DND-41 (cell line): ENCODE data around the gene BRD7.

Experiments
- ATAC-seq: fragments of 200-7000 bp; cut with Tn5 transposase; 3 replicates; pipeline ENCODE4 v1.9.1; 2021; ENCODE audit warnings: low read depth; ENCODE audit not compliant: insufficient read depth
- DNase-seq: peaks from one replicate; pipeline ENCODE4 v3.0.0-alpha.2; 2020
- H2AFZ ChIP-seq: 2 replicates; pipeline ENCODE4 v1.6.0; 2012; ENCODE audit warnings: low read depth, low read length
- H3K27ac ChIP-seq: 2 replicates; pipeline ENCODE4 v1.5.1; 2012; ENCODE audit warnings: low read length, inconsistent platforms
- H3K27me3 ChIP-seq: fragments of 200-600 bp; sonication (generic); 2 replicates; pipeline ENCODE4 v1.6.0; 2012; ENCODE audit warnings: low read length, mild to moderate bottlenecking, inconsistent platforms; ENCODE audit not compliant: insufficient read depth, poor library complexity
- H3K36me3 ChIP-seq: 2 replicates; pipeline ENCODE4 v1.5.1; 2012; ENCODE audit warnings: low read length, inconsistent platforms; ENCODE audit not compliant: insufficient read depth
- H3K4me1 ChIP-seq: 2 replicates; pipeline ENCODE4 v1.5.1; 2012; ENCODE audit warnings: mild to moderate bottlenecking, low read length; ENCODE audit not compliant: insufficient read depth
- H3K4me2 ChIP-seq: 2 replicates; pipeline ENCODE4 v1.6.0; 2012; ENCODE audit warnings: mild to moderate bottlenecking, moderate library complexity, low read length, inconsistent platforms; ENCODE audit not compliant: insufficient read depth
- H3K4me3 ChIP-seq, 2 experiments: fragments of 200-600 bp in 1 of 2; shearing (Covaris generic) in 1 of 2; 2 replicates each; pipeline ENCODE4 v1.5.1; 2012 to 2016; ENCODE audit warnings: inconsistent platforms in 2 of 2, low read length in 2 of 2, mild to moderate bottlenecking in 2 of 2, low read depth in 1 of 2, moderate library complexity in 1 of 2
- H3K79me2 ChIP-seq: 2 replicates; pipeline ENCODE4 v1.6.0; 2012; ENCODE audit warnings: low read length, inconsistent platforms; ENCODE audit not compliant: insufficient read depth
- H3K9ac ChIP-seq: 2 replicates; pipeline ENCODE4 v1.6.0; 2012; ENCODE audit warnings: low read depth, mild to moderate bottlenecking, inconsistent platforms, low read length, moderate library complexity
- H3K9me3 ChIP-seq: 2 replicates; pipeline ENCODE4 v1.5.1; 2012; ENCODE audit warnings: low read length, moderate library complexity, mild to moderate bottlenecking, inconsistent platforms; ENCODE audit not compliant: insufficient read depth, severe bottlenecking
- H4K20me1 ChIP-seq: 2 replicates; pipeline ENCODE4 v1.6.0; 2012; ENCODE audit warnings: low read length; ENCODE audit not compliant: insufficient read depth
- CTCF ChIP-seq: IDR thresholded peaks from 2 replicates; pipeline ENCODE4 v1.5.1; 2012; ENCODE audit warnings: borderline replicate concordance, low read length, moderate library complexity, mild to moderate bottlenecking; ENCODE audit not compliant: poor library complexity, severe bottlenecking; ENCODE audit errors: extremely low read depth
- EZH2 ChIP-seq: IDR thresholded peaks from 3 replicates; pipeline ENCODE4 v1.6.1; 2012; ENCODE audit warnings: borderline replicate concordance, low read depth, mild to moderate bottlenecking, moderate library complexity, low read length, inconsistent platforms; ENCODE audit not compliant: severe bottlenecking

BRD7 gene

GRCh38 chr16:50334106-50334975 lies 34.4 kb downstream of the BRD7 start:
- no peak overlapping the region for H3K4me2 ChIP-seq
- no peaks in the 10 kb centered on the region for H3K4me1 ChIP-seq
- H3K27me3 ChIP-seq, result no peaks in the 10 kb centered on the region
- H4K20me1 ChIP-seq, result peaks cover 20% of the 10 kb centered on the region; the same call in 1 of the 2 replicates
- peaks cover 12% of the 10 kb centered on the region; the same call in 1 of the 2 replicates for H3K79me2 ChIP-seq
- no peak overlapping the region for H2AFZ ChIP-seq
- ATAC-seq, result no peak
- no peak overlapping the region for H3K4me3 ChIP-seq
- no peaks in the 10 kb centered on the region for H3K9me3 ChIP-seq
- no peak for DNase-seq
- H3K36me3 ChIP-seq, result peaks cover 86% of the 10 kb centered on the region
- H3K9ac ChIP-seq, result no peak overlapping the region
- H3K27ac ChIP-seq, result no peak overlapping the region
- TF ChIP-seq CTCF, result no peak
- no peak for TF ChIP-seq EZH2

GRCh38 chr16:50332599-50332998 lies 36.2 kb downstream of the BRD7 start:
- Histone ChIP-seq H3K9ac (no peak overlapping the region), H4K20me1 (peaks cover 17% of the 10 kb centered on the region; the same call in 1 of the 2 replicates), H3K79me2 (peaks cover 12% of the 10 kb centered on the region; the same call in 1 of the 2 replicates), H3K36me3 (peaks cover 86% of the 10 kb centered on the region), H3K4me1 (no peaks in the 10 kb centered on the region), H2AFZ (no peak overlapping the region), H3K9me3 (no peaks in the 10 kb centered on the region), H3K27me3 (no peaks in the 10 kb centered on the region), H3K4me2 (no peak overlapping the region), H3K27ac (no peak overlapping the region), H3K4me3 (no peak overlapping the region)
- no peak for TF ChIP-seq CTCF
- TF ChIP-seq EZH2, result no peak
- DNase-seq, result no peak
- no peak for ATAC-seq

DNA sequence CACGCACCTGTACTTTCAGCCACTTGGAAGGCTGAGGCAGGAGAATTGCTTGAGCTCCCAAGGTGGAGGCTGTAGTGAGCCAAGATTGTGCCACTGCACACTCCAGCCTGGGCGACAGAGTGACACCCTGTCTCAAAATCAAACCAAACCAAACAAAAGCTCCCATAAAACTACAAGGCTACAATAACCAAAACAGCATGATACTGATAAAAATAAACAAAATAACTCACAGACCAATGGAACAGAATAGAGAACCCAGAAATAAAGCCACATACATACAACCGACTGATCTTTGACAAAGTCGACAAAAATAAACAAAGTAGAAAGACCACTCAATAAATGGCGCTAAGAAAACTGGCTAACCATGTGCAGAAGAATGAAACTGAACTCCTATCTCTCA lies 37.2 kb downstream of the BRD7 start:
- Histone ChIP-seq H3K4me3 (no peak overlapping the region), H4K20me1 (peaks cover 20% of the 10 kb centered on the region; the same call in 1 of the 2 replicates), H3K4me2 (no peak overlapping the region), H3K9ac (no peak overlapping the region), H3K27me3 (no peaks in the 10 kb centered on the region), H3K79me2 (peaks cover 10% of the 10 kb centered on the region; the same call in 1 of the 2 replicates), H2AFZ (no peak overlapping the region), H3K27ac (no peak overlapping the region), H3K9me3 (no peaks in the 10 kb centered on the region), H3K36me3 (peaks cover 88% of the 10 kb centered on the region), H3K4me1 (no peaks in the 10 kb centered on the region)
- DNase-seq (no peak), ATAC-seq (no peak)
- no peak for TF ChIP-seq EZH2
- no peak for TF ChIP-seq CTCF
